CD4-positive, alpha-beta memory T cell (primary cell): ENCODE measurements around the gene CHODL. TPM values are rescaled to one million over a fixed set of nuclear protein-coding genes. Genes with fewer than 3 reads are reported as not detected.

Experiments used
- CTCF ChIA-PET: fragments of 350-600 bp; sonication (Branson Sonifier 250); formaldehyde crosslinking; loops from one replicate; lab custom pipeline; 2021; ENCODE audit warnings: inconsistent platforms; ENCODE audit not compliant: partially characterized antibody; lab: Charles Lee
- POLR2A ChIA-PET: fragments of 350-600 bp; sonication (Branson Sonifier 250); formaldehyde crosslinking; loops from one replicate; lab custom pipeline; 2021; ENCODE audit not compliant: partially characterized antibody; lab: Charles Lee
- DNase-seq, 5 donors: peaks; one replicate each; pipeline versions ENCODE4 v3.0.0 to v3.0.0-alpha.2; 2020 to 2022; ENCODE audit warnings: mixed read lengths in 1 of 5
- H3K27ac ChIP-seq: one replicate; pipeline ENCODE4 v1.7.0; 2013; ENCODE audit warnings: low read depth, low read length
- H3K27me3 ChIP-seq: 2 replicates; pipeline ENCODE4 v1.7.0; 2013; ENCODE audit warnings: mild to moderate bottlenecking, low read length, moderate library complexity; ENCODE audit not compliant: insufficient read depth
- H3K36me3 ChIP-seq: 2 replicates; pipeline ENCODE4 v1.7.0; 2013; ENCODE audit warnings: mild to moderate bottlenecking, low read length, moderate library complexity; ENCODE audit not compliant: insufficient read depth
- H3K4me1 ChIP-seq: 2 replicates; pipeline ENCODE4 v1.7.0; 2013; ENCODE audit warnings: mild to moderate bottlenecking, low read length, moderate library complexity; ENCODE audit not compliant: insufficient read depth
- H3K4me3 ChIP-seq, 2 donors: one replicate each; pipeline ENCODE4 v1.7.0; 2013; ENCODE audit warnings: low read length in 2 of 2, mild to moderate bottlenecking in 1 of 2
- H3K9me3 ChIP-seq, 2 donors: one replicate each; pipeline ENCODE4 v1.7.0; 2013; ENCODE audit warnings: low read length in 2 of 2, control low read depth in 1 of 2; ENCODE audit not compliant: control insufficient read depth in 1 of 2
- H3K27ac Mint-ChIP-seq, 7 donors: one replicate each; pipeline ENCODE4 v1.8.0; 2020 to 2021; ENCODE audit warnings: mixed read lengths in 7 of 7, mild to moderate bottlenecking in 6 of 7, inconsistent platforms in 3 of 7, moderate library complexity in 3 of 7
- H3K27me3 Mint-ChIP-seq, 2 donors: one replicate each; pipeline ENCODE4 v1.8.0; 2020 to 2021; ENCODE audit warnings: mixed read lengths in 2 of 2
- H3K36me3 Mint-ChIP-seq, 2 donors: one replicate each; pipeline ENCODE4 v1.8.0; 2020 to 2021; ENCODE audit warnings: mixed read lengths in 2 of 2, inconsistent platforms in 1 of 2, mild to moderate bottlenecking in 1 of 2
- H3K4me1 Mint-ChIP-seq, 4 donors: one replicate each; pipeline ENCODE4 v1.8.0; 2020 to 2021; ENCODE audit warnings: mixed read lengths in 4 of 4, mild to moderate bottlenecking in 1 of 4
- H3K4me3 Mint-ChIP-seq, 8 donors: one replicate each; pipeline ENCODE4 v1.8.0; 2020 to 2021; ENCODE audit warnings: mixed read lengths in 8 of 8, mild to moderate bottlenecking in 7 of 8, moderate library complexity in 6 of 8, inconsistent platforms in 3 of 8
- H3K9me3 Mint-ChIP-seq, 8 donors: one replicate each; pipeline ENCODE4 v1.8.0; 2020 to 2021; ENCODE audit warnings: mixed read lengths in 8 of 8, mild to moderate bottlenecking in 5 of 8, inconsistent platforms in 3 of 8, moderate library complexity in 1 of 8
- intact Hi-C: fragments of 100-400 bp; cut with micrococcal nuclease; formaldehyde crosslinking; loops from one replicate; pipeline ENCODE4 v1.15.1; 2023
- polyA plus RNA-seq, 2 donors: library from polyadenylated mRNA; unstranded; fragments of 300-500 nt; fragmentation: Illumina TruSeq; gene quantifications; one replicate each; pipeline ENCODE4 v1.2.3, GENCODE V29; 2021
- total RNA-seq, 2 experiments: library from RNA; stranded (reverse); gene quantifications; one replicate each; pipeline ENCODE4 v1.2.3, GENCODE V29; 2021

CHODL gene
- total and polyA plus RNA-seq, 4 experiments from 2014 or later = 0.20 to 0.42 (median 0.25) TPM; not detected in 1

DNA sequence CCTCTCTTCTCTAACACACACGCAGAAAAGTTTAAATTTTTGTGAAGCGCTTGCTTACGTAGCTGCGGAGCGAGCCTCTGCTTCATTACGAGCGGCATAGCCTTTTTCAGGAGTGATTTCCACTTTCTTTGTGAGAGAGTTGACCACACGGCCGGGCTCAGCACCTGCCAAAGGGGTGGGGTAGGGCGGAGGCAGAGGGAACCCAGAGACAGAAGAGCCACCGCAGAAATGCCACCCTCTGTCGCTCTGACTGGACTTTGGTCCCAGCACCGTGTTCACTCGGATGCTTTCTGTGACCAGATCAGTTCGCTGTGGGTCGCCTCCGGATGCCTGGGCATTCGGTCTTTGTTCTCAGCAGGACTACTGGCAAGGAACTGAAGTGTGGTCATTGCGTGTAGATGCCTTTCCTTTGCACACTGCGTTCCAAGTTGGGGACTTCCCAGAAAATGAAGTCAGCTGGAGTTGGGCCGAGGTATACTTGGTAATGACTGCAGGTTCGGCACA is 883 bp downstream of the CHODL start:
- Mint-ChIP-seq H3K4me1 (peaks cover 0 to 5% (median 0%) of the 10 kb centered on the region in 4 donors), H3K4me3 (no peak overlapping the region)
- intact Hi-C loops = no loop called here

DNA sequence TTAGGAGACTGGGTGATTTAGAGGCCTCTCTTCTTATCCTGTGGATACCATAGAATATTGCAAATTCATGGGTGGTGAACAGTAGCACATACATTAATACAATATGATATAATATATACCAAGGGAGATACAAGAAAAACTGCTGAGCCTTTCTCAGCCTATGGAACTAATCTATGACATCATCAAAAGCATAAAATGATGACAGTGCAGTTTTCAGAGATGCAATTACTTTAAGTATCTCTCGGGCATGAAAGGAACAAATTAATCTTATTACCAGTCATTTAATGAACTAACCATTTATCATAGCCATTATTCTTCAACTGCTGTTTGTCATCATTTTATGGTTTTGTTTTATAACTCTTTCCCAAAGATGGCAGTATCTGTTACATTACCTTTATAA is 3.5 kb downstream of the CHODL start:
- no peak for DNase-seq
- POLR2A ChIA-PET = no interaction called here
- intact Hi-C loops = no loop called here
- H3K36me3 Mint-ChIP-seq = no peaks in the 10 kb centered on the region
- H3K9me3 ChIP-seq = no peaks in the 10 kb centered on the region
- peaks cover 0 to 5% (median 0%) of the 10 kb centered on the region in 4 donors for H3K4me1 Mint-ChIP-seq
- H3K27me3 ChIP-seq = no peaks in the 10 kb centered on the region
- H3K4me1 ChIP-seq = no peaks in the 10 kb centered on the region
- H3K9me3 Mint-ChIP-seq = peaks cover 0 to 10% (median 2%) of the 10 kb centered on the region in 8 donors
- no peaks in the 10 kb centered on the region for H3K36me3 ChIP-seq
- H3K4me3 Mint-ChIP-seq = no peak overlapping the region
- CTCF ChIA-PET = no interaction called here
- H3K27ac ChIP-seq = no peak overlapping the region
- no peak overlapping the region for H3K4me3 ChIP-seq
- H3K27ac Mint-ChIP-seq = no peak overlapping the region
- H3K27me3 Mint-ChIP-seq = peaks cover 5 to 11% of the 10 kb centered on the region in 2 donors

More for the DNA sequence above, 883 bp downstream of the CHODL start:
- no peaks in the 10 kb centered on the region for H3K36me3 Mint-ChIP-seq
- peaks cover 0 to 11% (median 2%) of the 10 kb centered on the region in 8 donors for H3K9me3 Mint-ChIP-seq
- peaks cover 5 to 11% of the 10 kb centered on the region in 2 donors for H3K27me3 Mint-ChIP-seq
- no peaks in the 10 kb centered on the region for H3K9me3 ChIP-seq
- CTCF ChIA-PET = interaction anchor here (1.5 kb wide), 1 partner anchor 204 kb away, joined by 5 read pairs; no protein-coding TSS in a partner anchor
- H3K27ac Mint-ChIP-seq = no peak overlapping the region
- no peak overlapping the region for H3K4me3 ChIP-seq
- DNase-seq = no peak
- H3K4me1 ChIP-seq = no peaks in the 10 kb centered on the region
- H3K27ac ChIP-seq = no peak overlapping the region
- H3K36me3 ChIP-seq = no peaks in the 10 kb centered on the region
- POLR2A ChIA-PET = no interaction called here
- no peaks in the 10 kb centered on the region for H3K27me3 ChIP-seq

DNA sequence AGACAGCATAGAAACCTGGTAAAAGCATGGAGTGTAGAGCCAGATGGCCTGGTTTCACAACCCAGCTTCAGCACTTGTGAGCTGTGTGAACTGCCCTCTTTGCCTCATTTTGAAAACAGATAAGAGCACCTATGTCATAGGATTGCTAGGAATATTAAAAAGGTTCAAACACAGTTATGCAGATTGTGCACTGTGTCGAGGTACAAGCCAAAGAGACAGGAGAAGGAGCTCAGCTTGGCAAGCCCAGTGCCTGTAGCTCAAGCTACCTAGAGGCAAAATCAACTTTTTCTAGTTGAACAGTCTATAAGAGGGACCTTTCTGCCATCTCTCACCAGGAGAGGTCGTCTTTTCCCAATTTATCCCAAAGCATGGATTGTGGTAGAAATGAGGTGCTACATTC is 5.0 kb downstream of the CHODL start:
- Mint-ChIP-seq H3K27me3 (peaks cover 5 to 6% of the 10 kb centered on the region in 2 donors), H3K9me3 (peaks cover 0 to 6% (median under 1%) of the 10 kb centered on the region in 8 donors), H3K4me3 (no peak overlapping the region), H3K36me3 (no peaks in the 10 kb centered on the region), H3K27ac (no peak overlapping the region), H3K4me1 (no peaks in the 10 kb centered on the region)
- Histone ChIP-seq H3K4me1 (no peaks in the 10 kb centered on the region), H3K27me3 (no peaks in the 10 kb centered on the region), H3K4me3 (no peak overlapping the region), H3K9me3 (no peaks in the 10 kb centered on the region), H3K36me3 (no peaks in the 10 kb centered on the region), H3K27ac (no peak overlapping the region)
- POLR2A ChIA-PET = no interaction called here
- intact Hi-C loops = loop anchor here (10.0 kb wide), 1 partner anchor 65 kb away; no protein-coding TSS in a partner anchor
- CTCF ChIA-PET = no interaction called here
- DNase-seq = no peak

GRCh38 chr21:18251065-18251464 is 6.4 kb downstream of the CHODL start:
- H3K27ac Mint-ChIP-seq = no peak overlapping the region
- intact Hi-C loops = loop anchor here (10.0 kb wide), 1 partner anchor 64 kb away; no protein-coding TSS in a partner anchor
- Histone ChIP-seq H3K36me3 (no peaks in the 10 kb centered on the region), H3K27me3 (no peaks in the 10 kb centered on the region), H3K4me1 (no peaks in the 10 kb centered on the region), H3K4me3 (no peak overlapping the region), H3K9me3 (no peaks in the 10 kb centered on the region), H3K27ac (no peak overlapping the region)
- ChIA-PET CTCF (no interaction called here), POLR2A (no interaction called here)
- H3K27me3 Mint-ChIP-seq = peaks cover under 1 to 1% of the 10 kb centered on the region in 2 donors
- no peaks in the 10 kb centered on the region for H3K36me3 Mint-ChIP-seq
- H3K4me1 Mint-ChIP-seq = no peaks in the 10 kb centered on the region
- no peak for DNase-seq
- H3K4me3 Mint-ChIP-seq = no peak overlapping the region
- peaks cover 0 to 1% (median under 1%) of the 10 kb centered on the region in 8 donors for H3K9me3 Mint-ChIP-seq

DNA sequence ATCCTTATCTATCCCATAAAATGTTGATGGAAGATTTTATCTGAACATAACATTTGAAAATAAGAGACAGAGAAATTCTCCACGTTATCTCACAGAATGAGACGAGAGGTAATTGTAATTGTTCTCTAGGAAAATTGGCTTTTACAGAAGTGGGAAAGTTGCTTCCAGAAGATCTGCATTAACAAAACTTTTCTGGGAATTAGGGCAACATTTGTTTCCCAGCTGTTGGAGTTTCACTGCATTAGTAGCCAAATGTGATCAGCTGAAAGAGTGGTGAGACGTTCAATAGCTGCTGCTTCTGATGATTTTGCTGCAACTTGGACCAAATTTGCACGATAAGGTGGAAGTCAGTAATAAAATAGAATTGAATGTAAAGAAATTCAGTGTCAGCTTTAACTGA is 7.6 kb downstream of the CHODL start:
- H3K4me1 Mint-ChIP-seq = no peaks in the 10 kb centered on the region
- no peaks in the 10 kb centered on the region for H3K27me3 Mint-ChIP-seq
- Histone ChIP-seq H3K27me3 (no peaks in the 10 kb centered on the region), H3K9me3 (no peaks in the 10 kb centered on the region), H3K27ac (no peak overlapping the region), H3K36me3 (no peaks in the 10 kb centered on the region), H3K4me1 (no peaks in the 10 kb centered on the region), H3K4me3 (no peak overlapping the region)
- H3K4me3 Mint-ChIP-seq = no peak overlapping the region
- no peak overlapping the region for H3K27ac Mint-ChIP-seq
- ChIA-PET CTCF (no interaction called here), POLR2A (no interaction called here)
- no peaks in the 10 kb centered on the region for H3K36me3 Mint-ChIP-seq
- DNase-seq = no peak
- no peaks in the 10 kb centered on the region for H3K9me3 Mint-ChIP-seq
- intact Hi-C loops = loop anchor here (10.0 kb wide), 1 partner anchor 63 kb away; no protein-coding TSS in a partner anchor

DNA sequence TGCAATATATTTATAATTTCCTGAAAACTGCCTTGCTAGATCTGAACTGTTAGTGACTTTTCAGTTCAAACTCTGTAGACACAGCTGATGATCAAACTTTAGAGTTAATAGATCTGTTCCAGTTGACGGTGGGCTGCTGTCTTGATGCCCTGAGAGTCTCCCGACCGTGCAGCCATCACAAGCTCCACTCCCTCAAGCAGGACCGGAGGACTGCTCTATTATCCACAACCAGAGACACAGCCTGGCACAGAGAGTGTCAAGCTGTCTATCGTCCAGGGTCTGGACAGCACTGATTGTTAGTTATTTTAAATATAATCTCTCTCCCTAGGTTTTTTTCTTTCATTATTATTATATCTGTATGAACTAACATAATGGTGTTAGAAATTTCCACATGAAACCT is 8.0 kb downstream of the CHODL start:
- POLR2A ChIA-PET = no interaction called here
- H3K4me1 Mint-ChIP-seq = no peaks in the 10 kb centered on the region
- Histone ChIP-seq H3K4me3 (no peak overlapping the region), H3K9me3 (no peaks in the 10 kb centered on the region), H3K4me1 (no peaks in the 10 kb centered on the region), H3K27ac (no peak overlapping the region), H3K27me3 (no peaks in the 10 kb centered on the region), H3K36me3 (no peaks in the 10 kb centered on the region)
- H3K36me3 Mint-ChIP-seq = no peaks in the 10 kb centered on the region
- no peak for DNase-seq
- no peak overlapping the region for H3K27ac Mint-ChIP-seq
- H3K9me3 Mint-ChIP-seq = no peaks in the 10 kb centered on the region
- no peaks in the 10 kb centered on the region for H3K27me3 Mint-ChIP-seq
- intact Hi-C loops = loop anchor here (10.0 kb wide), 1 partner anchor 62 kb away; no protein-coding TSS in a partner anchor
- H3K4me3 Mint-ChIP-seq = no peak overlapping the region
- CTCF ChIA-PET = no interaction called here

- Histone ChIP-seq H3K4me3 (no peak overlapping the region), H3K27me3 (no peaks in the 10 kb centered on the region), H3K36me3 (no peaks in the 10 kb centered on the region), H3K27ac (no peak overlapping the region), H3K4me1 (no peaks in the 10 kb centered on the region), H3K9me3 (no peaks in the 10 kb centered on the region)
- POLR2A ChIA-PET = no interaction called here
- no peak overlapping the region for H3K27ac Mint-ChIP-seq
- H3K4me1 Mint-ChIP-seq = no peaks in the 10 kb centered on the region
- CTCF ChIA-PET = no interaction called here
- DNase-seq = no peak
- no peak overlapping the region for H3K4me3 Mint-ChIP-seq
- no peaks in the 10 kb centered on the region for H3K27me3 Mint-ChIP-seq
- intact Hi-C loops = loop anchor here (10.0 kb wide), 1 partner anchor 62 kb away; no protein-coding TSS in a partner anchor
- H3K36me3 Mint-ChIP-seq = no peaks in the 10 kb centered on the region
- peaks cover 0 to 3% (median 0%) of the 10 kb centered on the region in 8 donors for H3K9me3 Mint-ChIP-seq
These were observed 8.6 kb downstream of the CHODL start for GRCh38 chr21:18253221-18253620.
